ENCODE results near the gene HYAL1.
A peak's percentile ranks its signal among the peaks of the same experiment; 100 is the strongest.

GRCh38 chr3:50260027-50260941 is 43.1 kb downstream of the HYAL1 start:
- no peak for TF ChIP-seq EP300 (IDR thresholded peaks at IDR 0.05; ENCODE audit: low read depth)
- peak; percentile 89 to 100 (median 99) for TF ChIP-seq CTCF (IDR thresholded peaks at IDR 0.05)

Measured in transverse colon (tissue), 3 donors.